Measurements from ENCODE around the gene INHBC. TPM values are rescaled to one million over a fixed set of nuclear protein-coding genes. Genes with fewer than 3 reads are reported as not detected.
"Not testable (repeated sequence)": the region's sequence is repeated elsewhere in the genome, so short reads cannot be mapped to it uniquely, and the experiment has no call there.

INHBC gene
- total RNA-seq, 1 donor: 0.27 TPM

GRCh38 chr12:57428965-57429364 lies 5.6 kb upstream of the INHBC start:
- DNase-seq (ENCODE audit: low read depth in 2 of 3, low spot score in 2 of 3): no peak

- no peak for DNase-seq (ENCODE audit: low read depth in 2 of 3, low spot score in 2 of 3)
Observed at GRCh38 chr12:57429473-57430111, 5.0 kb upstream of the INHBC start.

GRCh38 chr12:57430112-57430930 lies 4.3 kb upstream of the INHBC start:
- DNase-seq (ENCODE audit: low read depth in 2 of 3, low spot score in 2 of 3): peak in 1 of 3 donors; percentile 25

- DNase-seq (ENCODE audit: low read depth in 2 of 3, low spot score in 2 of 3): peak; percentile 89 to 97 (median 97)
Observed at GRCh38 chr12:57430931-57431566, 3.5 kb upstream of the INHBC start, which contains the start of gene R3HDM2. R3HDM2 (minus strand) TSS chr12:57431043; CDS start chr12:57310428, 120,615 bp downstream.

GRCh38 chr12:57431654-57432188 lies 2.9 kb upstream of the INHBC start:
- DNase-seq (ENCODE audit: low read depth in 2 of 3, low spot score in 2 of 3): no peak

- DNase-seq (ENCODE audit: low read depth in 2 of 3, low spot score in 2 of 3): no peak
Observed at GRCh38 chr12:57433370-57433769, 1.2 kb upstream of the INHBC start.

- peak in 2 of 3 donors; percentile 24 to 62 for DNase-seq (ENCODE audit: low read depth in 2 of 3, low spot score in 2 of 3)
Observed at GRCh38 chr12:57435293-57435692, 709 bp downstream of the INHBC start.

- no peak for DNase-seq (ENCODE audit: low read depth in 2 of 3, low spot score in 2 of 3)
Observed at GRCh38 chr12:57438400-57438799, 3.8 kb downstream of the INHBC start.

- no peak for DNase-seq (ENCODE audit: low read depth in 2 of 3, low spot score in 2 of 3)
Observed at GRCh38 chr12:57439762-57440266, 5.2 kb downstream of the INHBC start.

GRCh38 chr12:57441393-57441792 lies 6.8 kb downstream of the INHBC start:
- DNase-seq (ENCODE audit: low read depth in 2 of 3, low spot score in 2 of 3): not testable (repeated sequence)

- no peak for DNase-seq (ENCODE audit: low read depth in 2 of 3, low spot score in 2 of 3)
Observed at GRCh38 chr12:57441846-57442427, 7.4 kb downstream of the INHBC start.

- DNase-seq (ENCODE audit: low read depth in 2 of 3, low spot score in 2 of 3): not testable (repeated sequence)
Observed at GRCh38 chr12:57444337-57444736, 9.8 kb downstream of the INHBC start.

- DNase-seq (ENCODE audit: low read depth in 2 of 3, low spot score in 2 of 3): no peak
Observed at GRCh38 chr12:57444744-57445143, 10.2 kb downstream of the INHBC start.

GRCh38 chr12:57446292-57446960 lies 11.8 kb downstream of the INHBC start:
- no peak for DNase-seq (ENCODE audit: low read depth in 2 of 3, low spot score in 2 of 3)

- DNase-seq (ENCODE audit: low read depth in 2 of 3, low spot score in 2 of 3): no peak
Observed at GRCh38 chr12:57448669-57449068, 14.1 kb downstream of the INHBC start.

- no peak for DNase-seq (ENCODE audit: low read depth in 2 of 3, low spot score in 2 of 3)
Observed at GRCh38 chr12:57449375-57449774, 14.8 kb downstream of the INHBC start.

- DNase-seq (ENCODE audit: low read depth in 2 of 3, low spot score in 2 of 3): no peak
Observed at GRCh38 chr12:57450057-57450456, 15.5 kb downstream of the INHBC start.

- no peak for DNase-seq (ENCODE audit: low read depth in 2 of 3, low spot score in 2 of 3)
Observed at GRCh38 chr12:57451233-57451778, 16.7 kb downstream of the INHBC start.

GRCh38 chr12:57452181-57452936 lies 17.8 kb downstream of the INHBC start:
- DNase-seq (ENCODE audit: low read depth in 2 of 3, low spot score in 2 of 3): no peak

All from hematopoietic multipotent progenitor cell (in vitro differentiated cells).